ENCODE results near the gene SEZ6L2. TPM values are rescaled to one million over a fixed set of nuclear protein-coding genes. Genes with fewer than 3 reads are reported as not detected.
A peak's percentile ranks its signal among the peaks of the same experiment; 100 is the strongest.

The SEZ6L2 gene
- total RNA-seq, 4 donors from 2014 or later, result 0.52 to 19.4 (median 4.6) TPM; not detected in 1

DNA sequence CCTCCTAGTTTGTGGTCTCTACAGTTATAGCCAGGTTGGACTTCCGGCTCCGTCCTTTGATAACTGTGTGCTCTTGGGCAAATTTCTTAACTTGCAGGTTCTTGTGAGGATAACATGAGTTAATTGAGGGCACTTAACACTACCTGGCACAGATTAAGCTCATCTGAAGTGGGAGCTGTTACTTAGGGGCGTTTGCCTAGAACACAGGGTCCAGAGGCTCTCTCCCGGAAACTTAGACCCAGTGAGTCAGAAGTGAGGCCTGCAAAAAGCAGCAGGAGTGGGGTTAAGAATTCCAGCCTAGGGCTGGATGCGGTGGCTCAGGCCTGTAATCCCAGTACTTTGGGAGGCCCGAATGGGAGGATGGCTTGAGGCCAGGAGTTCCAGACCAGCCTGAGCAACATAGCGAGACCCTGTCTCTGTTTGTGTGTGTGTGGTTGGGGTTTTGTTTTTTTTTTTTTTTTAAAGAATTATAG is 77.7 kb downstream of the SEZ6L2 start:
- Histone ChIP-seq H3K36me3 (no peaks in the 10 kb centered on the region), H3K4me3 (peak overlapping the region; percentile 50 to 68), H3K27me3 (no peaks in the 10 kb centered on the region), H3K9me3 (no peaks in the 10 kb centered on the region), H3K27ac (peak overlapping the region; percentile 85 to 91), H3K4me1 (peaks cover 7 to 21% of the 10 kb centered on the region in 2 donors)
- intact Hi-C loops (cut with DNase I; ENCODE audit: low total_unique reads), result no loop called here
- TF ChIP-seq POLR2A (IDR thresholded peaks at IDR 0.05), result no peak
- TF ChIP-seq, protein P1, sequence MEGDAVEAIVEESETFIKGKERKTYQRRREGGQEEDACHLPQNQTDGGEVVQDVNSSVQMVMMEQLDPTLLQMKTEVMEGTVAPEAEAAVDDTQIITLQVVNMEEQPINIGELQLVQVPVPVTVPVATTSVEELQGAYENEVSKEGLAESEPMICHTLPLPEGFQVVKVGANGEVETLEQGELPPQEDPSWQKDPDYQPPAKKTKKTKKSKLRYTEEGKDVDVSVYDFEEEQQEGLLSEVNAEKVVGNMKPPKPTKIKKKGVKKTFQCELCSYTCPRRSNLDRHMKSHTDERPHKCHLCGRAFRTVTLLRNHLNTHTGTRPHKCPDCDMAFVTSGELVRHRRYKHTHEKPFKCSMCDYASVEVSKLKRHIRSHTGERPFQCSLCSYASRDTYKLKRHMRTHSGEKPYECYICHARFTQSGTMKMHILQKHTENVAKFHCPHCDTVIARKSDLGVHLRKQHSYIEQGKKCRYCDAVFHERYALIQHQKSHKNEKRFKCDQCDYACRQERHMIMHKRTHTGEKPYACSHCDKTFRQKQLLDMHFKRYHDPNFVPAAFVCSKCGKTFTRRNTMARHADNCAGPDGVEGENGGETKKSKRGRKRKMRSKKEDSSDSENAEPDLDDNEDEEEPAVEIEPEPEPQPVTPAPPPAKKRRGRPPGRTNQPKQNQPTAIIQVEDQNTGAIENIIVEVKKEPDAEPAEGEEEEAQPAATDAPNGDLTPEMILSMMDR (IDR thresholded peaks at IDR 0.05), result no peak
- peak; percentile 61 to 62 for DNase-seq

Other genes starting within 250 kb of the SEZ6L2 start
- 1 to 10 TPM in 1 of 4 donors, under 1 TPM in 2, not detected in 1; 0.26 to 2.4 (median 0.83) TPM for gene SPN, start 236.3 kb downstream of the SEZ6L2 start, total RNA-seq
- 10 to 100 TPM; 16.7 to 54.3 (median 23.1) TPM for gene QPRT, start 220.4 kb downstream of the SEZ6L2 start, total RNA-seq
- 1 to 10 TPM in 1 of 4 donors, under 1 TPM in 2, not detected in 1; 0.49 to 5.1 (median 0.97) TPM for gene C16orf54, start 153.6 kb downstream of the SEZ6L2 start, total RNA-seq
- gene ZG16, start 121.3 kb downstream of the SEZ6L2 start, total RNA-seq, result under 1 TPM in 1 of 4 donors, not detected in 3; under 0.01 TPM
- gene KIF22, start 108.8 kb downstream of the SEZ6L2 start, total RNA-seq, result 10 to 100 TPM in 3 of 4 donors, 1 to 10 TPM in 1; 5.9 to 70.4 (median 15.8) TPM
- 100 to 1,000 TPM in 1 of 4 donors, 10 to 100 TPM in 3; 32.8 to 200 (median 67.5) TPM for gene MAZ, start 93.0 kb downstream of the SEZ6L2 start, total RNA-seq
- gene PRRT2, start 87.4 kb downstream of the SEZ6L2 start, total RNA-seq, result 10 to 100 TPM; 20.2 to 54.5 (median 28.0) TPM
- gene PAGR1, start 83.4 kb downstream of the SEZ6L2 start, total RNA-seq, result 10 to 100 TPM; 36.1 to 85.0 (median 46.9) TPM
- 100 to 1,000 TPM in 1 of 4 donors, 10 to 100 TPM in 3; 38.4 to 132 (median 67.4) TPM for gene MVP, start 79.1 kb downstream of the SEZ6L2 start, total RNA-seq
- 10 to 100 TPM; 35.1 to 83.7 (median 59.1) TPM for gene CDIPT, start 36.3 kb downstream of the SEZ6L2 start, total RNA-seq
- 1 to 10 TPM in 2 of 4 donors, under 1 TPM in 1, not detected in 1; 0.61 to 1.0 (median 1.0) TPM for gene ASPHD1, start 938 bp upstream of the SEZ6L2 start, total RNA-seq
- gene KCTD13, start 26.7 kb upstream of the SEZ6L2 start, total RNA-seq, result 10 to 100 TPM in 2 of 4 donors, 1 to 10 TPM in 2; 1.8 to 33.3 (median 14.6) TPM
- gene TMEM219, start 62.5 kb upstream of the SEZ6L2 start, total RNA-seq, result 10 to 100 TPM; 38.6 to 82.3 (median 58.5) TPM
- 10 to 100 TPM; 28.4 to 70.0 (median 46.6) TPM for gene TAOK2, start 74.3 kb upstream of the SEZ6L2 start, total RNA-seq
- 10 to 100 TPM in 2 of 4 donors, 1 to 10 TPM in 2; 3.8 to 20.4 (median 13.5) TPM for gene HIRIP3, start 96.1 kb upstream of the SEZ6L2 start, total RNA-seq
- 100 to 1,000 TPM in 1 of 4 donors, 10 to 100 TPM in 2, 1 to 10 TPM in 1; 4.1 to 714 (median 68.9) TPM for gene INO80E, start 96.7 kb upstream of the SEZ6L2 start, total RNA-seq
- 1 to 10 TPM in 3 of 4 donors, not detected in 1; 1.0 to 2.6 (median 1.8) TPM for gene DOC2A, start 111.5 kb upstream of the SEZ6L2 start, total RNA-seq
- gene C16orf92, start 123.6 kb upstream of the SEZ6L2 start, total RNA-seq, result not detected
- under 1 TPM in 1 of 4 donors, not detected in 3; 0.62 TPM for gene TLCD3B, start 131.7 kb upstream of the SEZ6L2 start, total RNA-seq
- gene ALDOA, start 166.2 kb upstream of the SEZ6L2 start, total RNA-seq, result 100 to 1,000 TPM; 175 to 905 (median 489) TPM
- gene PPP4C, start 176.4 kb upstream of the SEZ6L2 start, total RNA-seq, result 10 to 100 TPM; 15.6 to 78.5 (median 64.5) TPM
- gene TBX6, start 192.4 kb upstream of the SEZ6L2 start, total RNA-seq, result 1 to 10 TPM in 1 of 4 donors, under 1 TPM in 1, not detected in 2; 0.21 to 1.3 TPM
- 100 to 1,000 TPM in 1 of 4 donors, 10 to 100 TPM in 2, 1 to 10 TPM in 1; 9.2 to 158 (median 36.4) TPM for gene YPEL3, start 196.7 kb upstream of the SEZ6L2 start, total RNA-seq
- gene GDPD3, start 214.0 kb upstream of the SEZ6L2 start, total RNA-seq, result 10 to 100 TPM in 1 of 4 donors, 1 to 10 TPM in 2, not detected in 1; 1.4 to 16.7 (median 2.3) TPM
- gene MAPK3, start 223.7 kb upstream of the SEZ6L2 start, total RNA-seq, result 100 to 1,000 TPM in 1 of 4 donors, 10 to 100 TPM in 3; 19.9 to 143 (median 39.4) TPM